SK-N-MC (cell line): ENCODE measurements around the gene MPZL2.
A peak's percentile ranks its signal among the peaks of the same experiment; 100 is the strongest.

Source experiments
- DNase-seq: peaks from one replicate; pipeline ENCODE4 v3.0.0-alpha.2; 2011; ENCODE audit warnings: low read depth, low spot score
- H3K27ac ChIP-seq: fragments of 200-600 bp; sonication (generic); 2 replicates; pipeline ENCODE4 v1.5.1; 2016; ENCODE audit warnings: mixed run types
- H3K36me3 ChIP-seq: fragments of 200-600 bp; sonication (generic); 2 replicates; pipeline ENCODE4 v1.6.1; 2017; ENCODE audit warnings: antibody characterized with exemption, low read length, mixed read lengths; ENCODE audit not compliant: insufficient read depth
- H3K4me3 ChIP-seq: fragments of 200-600 bp; sonication (generic); 2 replicates; pipeline ENCODE4 v1.5.1; 2016
- H3K9ac ChIP-seq: fragments of 200-600 bp; sonication (generic); 2 replicates; pipeline ENCODE4 v1.8.0; 2017; ENCODE audit warnings: mixed run types, mixed read lengths; ENCODE audit not compliant: insufficient read length
- H3K9me3 ChIP-seq: fragments of 200-600 bp; sonication (generic); 2 replicates; pipeline ENCODE4 v1.6.1; 2017; ENCODE audit warnings: low read depth, mild to moderate bottlenecking, antibody characterized with exemption, low read length, moderate library complexity, mixed read lengths
- EZH2 ChIP-seq: fragments of 200-600 bp; sonication (generic); IDR thresholded peaks from one replicate; pipeline ENCODE4 v1.6.1; 2017; ENCODE audit warnings: antibody characterized with exemption
- FOXP2 ChIP-seq: optimal IDR thresholded peaks from 2 replicates; pipeline ENCODE3; 2011; ENCODE audit warnings: mild to moderate bottlenecking, moderate library complexity; ENCODE audit not compliant: insufficient read depth; ENCODE audit errors: extremely low read length, control extremely low read depth
- POLR2AphosphoS5 ChIP-seq: IDR thresholded peaks from 2 replicates; pipeline ENCODE4 v1.6.1; 2012; ENCODE audit warnings: mild to moderate bottlenecking, low read depth, low read length, borderline replicate concordance

Gene MPZL2

DNA sequence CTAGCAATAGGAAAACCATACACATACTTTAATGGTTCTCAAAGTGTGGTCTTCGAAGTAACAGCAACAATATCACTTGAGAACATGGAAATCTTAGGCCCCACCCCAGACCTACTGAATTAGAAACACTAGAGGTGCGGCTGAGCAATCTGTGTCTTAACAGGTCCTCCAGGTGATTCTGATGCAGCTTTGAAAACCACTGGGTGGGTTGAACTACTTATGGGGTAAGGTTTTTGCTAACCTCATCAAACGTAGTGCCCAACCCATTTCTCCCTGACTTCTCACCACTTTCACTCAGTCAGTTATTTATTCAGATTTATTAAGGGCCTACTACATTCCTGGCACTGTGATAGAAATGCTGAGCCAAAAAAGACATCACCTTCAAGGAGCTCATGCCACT is 3.7 kb downstream of the MPZL2 start:
- Histone ChIP-seq H3K9me3 (no peaks in the 10 kb centered on the region), H3K36me3 (no peaks in the 10 kb centered on the region), H3K4me3 (no peak overlapping the region), H3K9ac (no peak overlapping the region), H3K27ac (no peak overlapping the region)
- no peak for DNase-seq
- TF ChIP-seq EZH2 (no peak), POLR2AphosphoS5 (no peak), FOXP2 (no peak)

DNA sequence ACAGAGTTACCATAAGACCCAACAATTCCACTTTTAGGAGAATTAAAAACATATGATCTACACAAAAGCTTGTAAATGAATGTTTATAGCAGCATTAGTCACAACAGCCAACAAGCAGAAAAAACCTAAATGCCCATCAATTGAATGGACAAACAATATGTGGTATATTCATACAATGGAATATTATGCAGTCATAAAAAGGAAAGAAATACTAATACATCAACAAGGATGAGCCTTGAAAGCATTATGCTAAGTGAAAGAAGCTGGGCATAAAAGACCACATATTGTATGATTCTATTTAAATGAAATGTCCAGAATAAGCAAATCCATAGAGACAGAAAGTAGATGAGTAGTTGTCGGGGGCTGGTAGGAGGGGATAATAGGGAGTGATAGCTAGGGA is 5.0 kb downstream of the MPZL2 start:
- H3K4me3 ChIP-seq: no peak overlapping the region
- no peaks in the 10 kb centered on the region for H3K9me3 ChIP-seq
- no peak overlapping the region for H3K27ac ChIP-seq
- no peaks in the 10 kb centered on the region for H3K36me3 ChIP-seq
- no peak overlapping the region for H3K9ac ChIP-seq
- DNase-seq: no peak
- TF ChIP-seq EZH2 (no peak), POLR2AphosphoS5 (no peak), FOXP2 (no peak)

DNA sequence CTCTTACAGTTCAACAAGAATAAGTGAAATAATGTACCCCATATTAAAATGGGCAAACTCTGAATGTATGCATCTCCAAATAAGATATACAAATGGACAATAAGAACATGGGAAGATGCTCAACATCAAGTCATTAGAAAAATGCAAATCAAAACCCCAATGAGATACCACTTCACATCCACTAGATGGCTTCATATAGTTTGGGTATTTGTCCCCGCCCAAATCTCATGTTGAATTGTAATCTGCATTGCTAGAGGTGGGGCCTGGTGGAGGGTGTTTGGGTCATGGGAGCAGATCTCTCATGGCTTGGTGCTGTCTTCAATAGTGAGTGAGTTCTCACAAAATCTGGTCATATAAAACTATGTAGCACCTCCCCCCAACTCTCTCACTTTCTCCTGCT is 5.7 kb downstream of the MPZL2 start:
- no peaks in the 10 kb centered on the region for H3K36me3 ChIP-seq
- no peak overlapping the region for H3K27ac ChIP-seq
- DNase-seq: no peak
- no peak overlapping the region for H3K9ac ChIP-seq
- H3K4me3 ChIP-seq: no peak overlapping the region
- TF ChIP-seq FOXP2 (no peak), EZH2 (no peak), POLR2AphosphoS5 (no peak)
- H3K9me3 ChIP-seq: no peaks in the 10 kb centered on the region

DNA sequence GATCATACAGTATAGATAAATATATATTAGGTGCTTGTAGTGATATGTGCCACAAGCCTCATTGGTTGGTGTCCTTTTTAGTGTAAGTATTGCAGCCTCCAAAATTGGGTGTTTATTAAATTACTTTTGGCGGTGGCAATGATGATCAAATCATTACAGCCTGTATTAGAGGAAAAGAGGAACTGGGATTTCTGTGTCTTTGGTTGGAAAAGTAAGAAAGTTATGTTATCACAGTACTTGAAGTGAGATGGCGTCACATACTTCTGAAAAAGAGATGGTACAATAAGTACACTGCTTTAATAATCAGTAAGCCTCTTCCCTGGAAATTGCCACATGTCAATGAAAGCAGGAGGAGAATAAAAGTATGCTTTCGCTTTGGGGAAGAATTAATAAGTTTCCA is 11.4 kb downstream of the MPZL2 start:
- no peak for DNase-seq
- H3K27ac ChIP-seq: no peak overlapping the region
- H3K9me3 ChIP-seq: no peaks in the 10 kb centered on the region
- TF ChIP-seq FOXP2: no peak
- no peak for TF ChIP-seq POLR2AphosphoS5
- TF ChIP-seq EZH2: no peak
- no peak overlapping the region for H3K9ac ChIP-seq
- H3K36me3 ChIP-seq: no peaks in the 10 kb centered on the region
- peak overlapping the region; percentile 88 for H3K4me3 ChIP-seq

DNA sequence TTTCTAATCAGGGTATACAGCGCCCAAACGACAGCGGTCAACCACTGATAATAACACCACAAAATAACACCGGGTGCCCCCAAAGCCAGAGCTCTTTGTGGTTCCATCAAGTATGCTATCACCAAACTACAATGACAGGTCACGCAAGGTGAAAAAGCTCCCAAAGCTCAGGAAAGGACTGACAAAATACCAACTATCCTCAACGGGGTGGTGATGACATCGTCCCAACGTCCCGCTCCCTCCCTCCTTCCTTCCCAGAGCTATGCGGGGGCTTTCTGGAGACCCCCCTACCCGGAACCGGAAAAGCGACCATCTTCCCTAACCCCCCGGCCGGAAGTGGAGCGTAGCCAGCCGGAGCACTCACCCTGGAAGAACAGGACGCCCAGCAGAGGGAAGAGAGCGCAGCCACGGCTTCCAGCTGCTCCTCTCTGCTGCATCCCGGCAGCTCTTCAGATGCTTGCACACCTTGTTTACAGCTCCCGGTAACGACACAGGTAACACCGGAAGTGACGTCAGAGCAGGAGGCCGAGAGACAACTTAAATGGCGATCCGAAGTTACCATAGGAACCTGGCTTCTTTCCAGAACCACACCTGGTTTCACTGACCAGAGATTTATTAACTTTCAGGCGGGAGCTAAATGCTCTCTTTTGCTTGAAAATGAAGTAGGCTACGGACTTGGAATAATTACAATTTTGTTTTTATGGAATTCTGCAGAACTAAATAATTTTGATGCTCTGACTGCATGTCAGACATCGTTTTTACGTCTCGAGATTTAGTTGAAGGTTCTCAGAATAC is 12.0 kb downstream of the MPZL2 start, which contains the start of gene MPZL3:
MPZL3 (minus strand) TSS at position 508 of the 795 bp plus-strand sequence; CDS start at position 437, 71 bp downstream.
- TF ChIP-seq FOXP2 (no peak), POLR2AphosphoS5 (peak; percentile 41; the same call in 1 of the 2 replicates)
- Histone ChIP-seq H3K27ac (peak within 1 kb of the TSS; percentile 77), H3K9ac (peak within 1 kb of the TSS; percentile 75), H3K4me3 (peak within 1 kb of the TSS; percentile 88), H3K36me3 (no peaks in the 10 kb centered on the region), H3K9me3 (no peaks in the 10 kb centered on the region)
- peak; percentile 56 for DNase-seq

DNA sequence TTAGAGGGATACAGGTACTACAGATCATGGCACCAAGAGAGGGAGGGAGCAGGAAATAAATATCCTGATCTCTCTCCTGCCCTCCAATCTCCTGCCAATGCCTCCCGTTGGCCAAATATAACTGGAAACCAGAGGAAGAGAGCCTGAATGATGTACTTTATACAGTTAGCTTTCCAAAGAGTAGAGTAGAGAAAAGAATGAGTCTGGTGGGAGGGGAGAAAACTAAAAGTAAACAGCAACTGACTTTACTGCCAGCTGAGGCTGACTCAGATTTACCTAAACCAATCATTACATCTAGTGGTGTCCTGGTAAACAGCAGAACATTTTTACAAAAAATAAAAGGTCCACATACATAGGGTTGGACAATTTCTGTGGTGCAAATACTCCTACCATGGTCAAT is 17.1 kb downstream of the MPZL2 start:
- H3K36me3 ChIP-seq: no peaks in the 10 kb centered on the region
- H3K27ac ChIP-seq: no peak overlapping the region
- no peak overlapping the region for H3K4me3 ChIP-seq
- H3K9me3 ChIP-seq: no peaks in the 10 kb centered on the region
- TF ChIP-seq EZH2 (no peak), POLR2AphosphoS5 (no peak), FOXP2 (no peak)
- no peak overlapping the region for H3K9ac ChIP-seq
- DNase-seq: no peak

DNA sequence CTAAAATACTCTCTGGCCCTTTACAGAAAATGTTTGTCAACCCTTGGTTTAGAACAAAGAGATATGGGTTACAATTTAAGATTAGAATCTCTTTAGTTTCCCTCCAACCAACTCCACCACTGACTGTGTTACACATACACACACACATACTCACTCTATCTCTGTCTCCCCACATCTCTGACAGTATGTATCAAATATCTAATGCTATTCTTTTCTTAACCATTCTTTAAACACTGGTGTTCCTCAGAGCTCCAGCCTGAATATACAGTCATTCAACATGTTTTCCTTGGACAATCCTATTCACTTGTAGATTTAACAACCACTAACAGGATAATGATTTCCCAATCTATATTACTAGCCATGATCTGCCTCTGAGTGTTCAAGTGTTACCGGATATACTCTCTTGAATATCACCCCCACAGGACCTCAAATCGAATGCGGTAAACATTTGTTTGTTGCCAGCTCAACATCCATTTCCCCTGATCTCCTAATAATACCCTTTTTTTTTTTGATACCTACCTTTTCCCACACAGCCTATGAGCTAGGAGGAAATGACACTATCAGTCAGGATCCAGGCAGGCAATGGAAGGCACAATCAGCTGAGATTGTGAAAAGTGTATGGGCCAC is 18.0 kb downstream of the MPZL2 start:
- DNase-seq: no peak
- Histone ChIP-seq H3K9ac (no peak overlapping the region), H3K27ac (no peak overlapping the region), H3K9me3 (no peaks in the 10 kb centered on the region), H3K4me3 (no peak overlapping the region), H3K36me3 (no peaks in the 10 kb centered on the region)
- TF ChIP-seq POLR2AphosphoS5 (no peak), EZH2 (no peak), FOXP2 (no peak)

DNA sequence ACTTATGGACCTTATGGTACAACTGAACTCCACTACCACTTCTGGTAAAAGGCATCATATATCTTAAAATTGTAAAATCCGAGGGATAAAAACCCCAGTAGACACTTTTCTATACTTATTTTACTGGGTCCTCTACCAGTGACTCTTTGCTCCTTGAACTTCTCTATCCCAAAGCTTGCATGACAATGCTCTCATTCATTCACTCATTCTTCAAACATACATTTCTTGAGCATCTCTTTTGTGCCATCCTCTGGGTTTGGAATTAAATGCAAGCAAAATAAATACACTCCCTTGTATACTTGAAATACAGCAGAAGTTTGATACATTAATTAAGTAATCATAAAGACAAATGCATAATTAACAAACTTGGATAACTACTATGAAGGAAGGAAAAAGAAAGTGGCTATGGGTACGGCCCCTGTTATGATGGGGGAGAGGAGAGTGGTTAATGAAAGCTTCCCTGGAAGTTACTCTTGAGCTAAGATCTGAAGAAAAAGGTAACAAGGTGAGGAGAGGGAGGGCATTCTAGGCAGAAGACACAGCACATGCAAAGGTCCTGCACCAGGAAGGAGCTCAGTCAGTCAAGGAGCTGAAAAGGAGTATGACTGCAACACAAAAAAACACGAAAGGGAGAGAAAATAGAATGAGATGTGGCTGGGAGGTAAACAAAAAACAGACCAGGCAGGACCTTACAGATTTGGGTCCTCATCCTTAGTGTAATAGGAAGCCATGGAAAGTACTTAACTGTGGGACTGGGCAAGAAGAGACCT is 19.9 kb downstream of the MPZL2 start:
- Histone ChIP-seq H3K36me3 (no peaks in the 10 kb centered on the region), H3K9ac (no peak overlapping the region), H3K9me3 (no peaks in the 10 kb centered on the region), H3K4me3 (no peak overlapping the region), H3K27ac (no peak overlapping the region)
- no peak for DNase-seq
- TF ChIP-seq EZH2 (no peak), FOXP2 (no peak), POLR2AphosphoS5 (no peak)

DNA sequence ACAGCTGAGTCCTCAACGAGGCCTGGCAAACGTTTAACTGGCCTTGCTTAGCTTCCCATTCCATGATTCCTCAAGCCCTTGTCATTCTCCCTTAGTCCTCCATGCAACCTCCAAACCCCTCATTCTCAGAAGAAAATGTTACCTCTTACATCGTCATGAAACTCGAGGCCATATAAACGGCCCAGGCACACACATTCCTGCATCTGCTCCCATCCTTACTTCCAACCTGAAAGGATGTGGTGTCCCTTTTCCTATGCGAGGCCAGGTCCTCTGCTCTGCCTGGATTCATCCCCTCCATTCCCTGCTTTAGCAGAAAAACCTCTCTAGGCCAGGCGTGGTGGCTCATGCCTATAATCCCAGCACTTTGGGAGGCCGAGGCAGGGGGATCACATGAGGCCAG is 20.9 kb downstream of the MPZL2 start:
- no peak for DNase-seq
- no peak for TF ChIP-seq EZH2
- TF ChIP-seq POLR2AphosphoS5: no peak
- TF ChIP-seq FOXP2: no peak
- no peaks in the 10 kb centered on the region for H3K9me3 ChIP-seq
- no peak overlapping the region for H3K9ac ChIP-seq
- H3K36me3 ChIP-seq: no peaks in the 10 kb centered on the region
- H3K27ac ChIP-seq: no peak overlapping the region
- no peak overlapping the region for H3K4me3 ChIP-seq
